Measurements from ENCODE around the gene PAQR7.

Gene PAQR7

GRCh38 chr1:25902462-25902861 lies 27.0 kb upstream of the PAQR7 start:
- DNase-seq (ENCODE audit: low read depth): no peak

- no peak for DNase-seq (ENCODE audit: low read depth)
Observed at GRCh38 chr1:25900219-25900618, 24.7 kb upstream of the PAQR7 start.

- DNase-seq (ENCODE audit: low read depth): no peak
Observed at GRCh38 chr1:25899792-25900191, 24.3 kb upstream of the PAQR7 start.

GRCh38 chr1:25898223-25899015 lies 22.9 kb upstream of the PAQR7 start:
- DNase-seq (ENCODE audit: low read depth): no peak

- DNase-seq (ENCODE audit: low read depth): no peak
Observed at GRCh38 chr1:25897754-25898153, 22.2 kb upstream of the PAQR7 start.

DNA sequence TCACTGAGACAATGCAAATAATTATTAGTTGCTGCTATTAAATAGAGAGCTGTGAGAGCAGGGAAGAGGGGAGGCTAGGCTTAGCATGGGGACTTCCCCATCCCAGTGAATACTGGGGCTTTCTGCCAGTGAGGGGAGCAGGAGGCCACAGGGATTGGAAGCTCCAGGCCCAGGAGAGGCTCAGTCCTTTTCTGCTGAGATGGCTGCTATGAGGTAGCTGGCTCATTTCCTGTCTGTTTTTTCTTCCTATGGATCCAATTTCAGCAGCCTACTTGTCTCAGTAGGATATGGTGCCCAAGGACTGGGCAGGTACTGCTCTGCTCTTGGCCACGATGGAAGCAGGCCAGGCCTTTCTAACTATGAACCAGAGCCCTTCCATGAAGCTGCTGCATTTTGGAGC lies 20.8 kb upstream of the PAQR7 start:
- no peak for DNase-seq (ENCODE audit: low read depth)

GRCh38 chr1:25895365-25895990 lies 20.0 kb upstream of the PAQR7 start:
- peak; percentile 74 for DNase-seq (ENCODE audit: low read depth)

DNA sequence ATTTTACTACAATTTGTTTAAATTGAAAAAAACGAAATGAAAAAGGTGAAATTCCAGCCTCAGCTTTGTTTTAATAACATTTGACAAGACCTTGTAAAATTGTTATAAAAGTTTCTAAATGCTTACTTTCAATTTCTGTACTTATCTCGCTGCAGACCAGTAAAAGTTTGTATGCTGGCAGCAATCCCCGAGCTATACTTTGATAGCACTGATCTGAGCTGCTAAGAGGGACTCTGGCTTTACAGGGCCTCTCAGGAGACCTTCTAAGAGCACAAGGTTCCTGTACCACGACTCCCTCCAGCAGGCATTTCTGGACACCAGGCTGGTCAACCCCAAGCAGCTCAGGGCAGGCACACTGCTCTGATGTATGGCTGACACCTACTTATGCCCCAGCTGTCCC lies 17.6 kb upstream of the PAQR7 start:
- no peak for DNase-seq (ENCODE audit: low read depth)

DNA sequence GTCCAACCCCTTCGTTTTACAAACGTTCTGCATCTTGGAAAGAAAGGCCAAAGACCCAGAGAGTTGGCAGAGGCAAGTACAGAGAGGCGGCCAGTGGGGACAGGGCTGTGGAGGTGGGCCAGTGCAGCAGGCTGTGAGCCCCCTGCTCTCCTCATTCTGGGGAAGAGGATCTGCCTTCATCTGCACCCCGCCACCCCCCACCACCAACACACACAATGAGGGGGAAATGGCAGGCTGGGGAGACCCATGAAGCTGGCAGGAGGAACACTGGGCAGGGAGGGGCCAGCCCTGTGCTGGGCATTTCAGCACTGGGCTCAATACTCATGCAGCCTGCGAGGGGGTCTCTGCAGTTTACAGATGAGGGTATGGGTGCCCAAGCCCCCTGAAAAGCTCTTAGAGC lies 16.1 kb upstream of the PAQR7 start:
- DNase-seq (ENCODE audit: low read depth): no peak

- no peak for DNase-seq (ENCODE audit: low read depth)
Observed at GRCh38 chr1:25890239-25891034, 14.9 kb upstream of the PAQR7 start.

GRCh38 chr1:25889470-25889869 lies 14.0 kb upstream of the PAQR7 start:
- DNase-seq (ENCODE audit: low read depth): no peak

DNA sequence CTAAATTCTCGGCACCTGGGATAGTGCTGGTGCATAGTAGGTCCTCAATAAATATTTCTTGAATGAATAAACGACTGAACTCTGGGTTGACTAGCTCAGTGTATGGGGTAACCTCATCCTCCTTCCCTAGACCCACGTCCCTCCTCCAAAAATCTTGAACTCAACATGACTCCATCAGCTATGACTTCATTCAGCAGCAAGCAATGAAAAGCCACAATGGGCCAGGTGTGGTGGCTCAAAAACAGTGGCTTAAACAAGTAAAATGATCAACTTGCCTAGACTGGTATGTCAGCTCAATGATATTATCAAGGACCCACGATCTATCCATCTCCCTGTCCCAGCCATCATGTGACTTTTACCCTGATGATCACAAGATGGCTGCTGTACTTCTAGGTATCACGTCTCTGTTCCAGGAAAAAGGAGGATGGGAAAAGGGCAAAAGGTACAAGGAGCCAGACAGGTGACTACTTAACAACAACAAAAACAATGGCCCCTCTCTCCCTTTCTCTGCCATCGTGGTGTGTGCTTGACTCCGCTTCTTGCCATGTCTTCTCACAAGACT lies 13.0 kb upstream of the PAQR7 start:
- no peak for DNase-seq (ENCODE audit: low read depth)

- no peak for DNase-seq (ENCODE audit: low read depth)
Observed at GRCh38 chr1:25885602-25886001, 10.1 kb upstream of the PAQR7 start.

DNA sequence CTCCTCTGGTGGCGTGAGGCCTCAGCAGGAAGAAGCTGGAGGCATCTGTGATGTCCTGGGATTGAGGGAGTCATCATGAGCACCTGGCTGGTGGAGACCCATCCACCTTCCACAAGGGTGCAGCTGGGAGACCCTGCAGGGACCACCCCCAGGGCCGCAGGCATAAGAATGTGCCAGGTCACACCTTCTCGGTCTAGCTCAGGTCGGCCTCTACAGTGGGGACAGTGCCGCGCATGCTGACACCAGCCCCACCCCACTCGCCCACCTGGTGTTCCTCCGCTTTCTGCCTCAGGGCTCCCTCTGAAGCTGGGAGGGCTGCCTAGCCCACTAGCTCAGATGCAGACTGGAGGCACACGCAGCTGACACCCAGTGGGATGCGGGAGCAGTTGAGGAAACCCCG lies 5.8 kb upstream of the PAQR7 start:
- DNase-seq (ENCODE audit: low read depth): no peak

- DNase-seq (ENCODE audit: low read depth): no peak
Observed at GRCh38 chr1:25880518-25880917, 5.0 kb upstream of the PAQR7 start.

- no peak for DNase-seq (ENCODE audit: low read depth)
Observed at GRCh38 chr1:25879675-25880074, 4.2 kb upstream of the PAQR7 start.

DNA sequence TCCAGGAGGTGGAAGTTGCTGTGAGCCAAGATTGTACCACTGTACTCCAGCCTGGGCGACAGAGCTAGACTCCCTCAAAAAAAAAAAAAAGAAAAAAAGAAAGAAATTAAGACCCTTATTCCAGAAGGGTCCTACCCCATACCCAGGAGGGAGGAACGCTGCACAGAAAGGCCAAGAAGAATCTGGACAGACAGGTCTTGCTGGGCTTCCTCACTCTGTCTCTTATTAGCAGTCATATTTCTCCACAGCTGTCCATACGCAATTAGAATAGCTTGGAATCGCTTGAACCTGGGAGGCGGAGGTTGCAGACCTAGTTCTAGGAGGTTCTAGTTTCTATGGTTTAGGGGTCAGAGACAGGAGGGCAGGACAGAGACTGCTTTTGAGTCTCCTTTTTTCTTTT lies 3.2 kb upstream of the PAQR7 start:
- no peak for DNase-seq (ENCODE audit: low read depth)

DNA sequence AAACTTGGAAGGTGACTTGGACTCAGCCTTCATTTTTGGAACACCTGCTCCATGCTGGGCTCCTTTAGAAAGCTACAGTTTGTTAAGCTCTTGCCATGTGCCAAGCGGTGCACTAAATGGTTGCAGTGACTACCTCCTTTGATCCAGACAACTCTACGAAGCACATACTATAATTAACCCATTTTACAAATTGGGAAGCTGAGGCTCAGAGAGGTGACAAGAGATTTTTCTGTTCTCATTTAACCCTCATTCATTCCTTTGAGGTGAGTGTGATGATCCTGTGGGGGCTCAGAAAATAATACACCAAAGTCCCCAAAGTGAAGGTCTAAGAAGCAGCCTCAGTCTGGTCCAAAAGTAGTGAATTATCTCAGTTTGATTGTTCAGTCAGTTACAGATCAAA lies 1.6 kb upstream of the PAQR7 start:
- DNase-seq (ENCODE audit: low read depth): no peak

GRCh38 chr1:25876693-25877077 lies 1.2 kb upstream of the PAQR7 start:
- no peak for DNase-seq (ENCODE audit: low read depth)

GRCh38 chr1:25875856-25876692 lies 566 bp upstream of the PAQR7 start:
- no peak for DNase-seq (ENCODE audit: low read depth)

- no peak for DNase-seq (ENCODE audit: low read depth)
Observed at GRCh38 chr1:25874635-25875153, 814 bp downstream of the PAQR7 start.

DNA sequence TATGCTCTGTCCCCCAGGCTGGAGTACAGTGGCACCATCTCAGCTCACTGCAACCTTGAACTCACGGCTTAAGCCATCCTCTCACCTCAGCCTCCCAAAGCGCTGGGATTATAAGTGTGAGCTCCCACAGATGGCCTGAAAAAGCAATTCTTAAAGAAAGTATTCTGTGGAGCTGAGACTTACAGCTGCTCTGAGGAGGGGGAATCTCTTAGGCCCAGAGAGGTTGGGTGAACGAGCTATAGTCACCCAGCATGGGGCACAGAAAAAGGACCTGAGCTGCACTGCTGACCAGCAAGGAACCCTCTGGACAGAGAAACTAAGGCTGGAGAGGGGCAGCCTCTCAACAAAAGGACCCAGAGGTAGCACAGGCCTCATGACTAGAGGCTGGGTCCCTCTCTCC lies 1.3 kb downstream of the PAQR7 start:
- DNase-seq (ENCODE audit: low read depth): no peak
